GM06990 (cell line): Measurements from ENCODE around the gene CACNA2D3.

Experiments used
- DNase-seq: peaks from one replicate; pipeline ENCODE4 v3.0.0-alpha.2; 2011; ENCODE audit not compliant: insufficient read length; ENCODE audit errors: extremely low read depth
- H3K27me3 ChIP-seq: replicated peaks from 2 replicates; pipeline ENCODE4 v1.6.0; 2011; ENCODE audit warnings: low read length; ENCODE audit not compliant: control insufficient read depth, insufficient read depth
- H3K36me3 ChIP-seq: 2 replicates; pipeline ENCODE4 v1.5.1; 2011; ENCODE audit warnings: low read length; ENCODE audit not compliant: control insufficient read depth, insufficient read depth
- H3K4me3 ChIP-seq: replicated peaks from 2 replicates; pipeline ENCODE4 v1.5.1; 2011; ENCODE audit warnings: low read depth, mild to moderate bottlenecking, control low read depth, low read length
- CTCF ChIP-seq: IDR thresholded peaks from 2 replicates; pipeline ENCODE4 v1.5.1; 2011; ENCODE audit warnings: low read length, control low read depth, mild to moderate bottlenecking, inconsistent platforms; ENCODE audit not compliant: insufficient read depth, poor library complexity, severe bottlenecking

The CACNA2D3 gene

DNA sequence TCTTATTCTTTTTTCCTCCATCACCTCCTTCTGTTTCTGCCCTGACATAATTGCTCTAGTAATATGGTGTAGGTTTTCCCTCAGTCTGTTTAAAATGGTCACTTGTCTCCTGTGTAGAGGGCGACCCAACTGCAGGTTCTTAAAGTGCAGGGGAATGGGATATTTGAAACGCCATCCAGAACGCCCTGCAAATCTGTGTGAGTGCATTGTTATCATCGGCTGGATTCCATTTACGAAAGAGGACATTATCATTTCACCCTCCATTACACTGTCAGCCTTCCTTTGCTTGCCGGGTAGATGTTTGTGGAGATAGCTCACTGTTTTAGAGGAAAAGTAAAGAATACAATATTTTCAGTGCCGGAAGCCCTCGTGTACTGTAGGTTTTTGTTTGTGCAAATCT, 451.5 kb downstream of the CACNA2D3 start:
- no peak for DNase-seq

GRCh38 chr3:54574906-54575617, 452.7 kb downstream of the CACNA2D3 start:
- no peaks in the 10 kb centered on the region; the same call in 1 of the 2 replicates for H3K27me3 ChIP-seq
- DNase-seq, result no peak

More for the DNA sequence above, 451.5 kb downstream of the CACNA2D3 start:
- no peak overlapping the region for H3K4me3 ChIP-seq
- H3K36me3 ChIP-seq, result no peaks in the 10 kb centered on the region
- TF ChIP-seq CTCF, result no peak
- H3K27me3 ChIP-seq, result no peaks in the 10 kb centered on the region; the same call in 1 of the 2 replicates

GRCh38 chr3:54575618-54575960, 453.2 kb downstream of the CACNA2D3 start:
- Histone ChIP-seq H3K36me3 (no peaks in the 10 kb centered on the region), H3K27me3 (no peaks in the 10 kb centered on the region; the same call in 1 of the 2 replicates)
- DNase-seq, result no peak

More at GRCh38 chr3:54574906-54575617, 452.7 kb downstream of the CACNA2D3 start:
- Histone ChIP-seq H3K36me3 (no peaks in the 10 kb centered on the region), H3K4me3 (no peak overlapping the region)
- no peak for TF ChIP-seq CTCF

DNA sequence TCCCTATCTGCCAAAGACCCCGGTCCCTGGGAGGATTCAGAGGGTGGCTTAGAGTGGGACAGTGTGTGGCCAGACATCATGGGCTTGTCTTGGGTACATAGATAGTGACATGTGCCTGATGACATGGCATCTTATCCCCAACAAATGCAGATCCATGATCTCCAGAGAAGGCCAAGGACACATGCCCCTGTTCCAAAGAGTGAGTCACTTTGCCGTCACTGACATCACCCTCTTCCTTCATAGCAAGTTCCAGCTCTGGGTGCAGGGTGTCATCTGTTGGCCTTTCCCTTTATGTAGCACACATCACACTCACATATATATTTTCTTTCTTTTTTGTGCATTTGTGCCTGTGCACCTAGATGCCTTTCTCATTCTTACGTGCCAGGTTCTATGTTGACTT, 455.0 kb downstream of the CACNA2D3 start:
- DNase-seq, result no peak
- no peak overlapping the region for H3K4me3 ChIP-seq
- no peaks in the 10 kb centered on the region for H3K36me3 ChIP-seq
- TF ChIP-seq CTCF, result no peak
- H3K27me3 ChIP-seq, result no peaks in the 10 kb centered on the region; the same call in 1 of the 2 replicates

More at GRCh38 chr3:54575618-54575960, 453.2 kb downstream of the CACNA2D3 start:
- H3K4me3 ChIP-seq, result no peak overlapping the region
- TF ChIP-seq CTCF, result no peak

DNA sequence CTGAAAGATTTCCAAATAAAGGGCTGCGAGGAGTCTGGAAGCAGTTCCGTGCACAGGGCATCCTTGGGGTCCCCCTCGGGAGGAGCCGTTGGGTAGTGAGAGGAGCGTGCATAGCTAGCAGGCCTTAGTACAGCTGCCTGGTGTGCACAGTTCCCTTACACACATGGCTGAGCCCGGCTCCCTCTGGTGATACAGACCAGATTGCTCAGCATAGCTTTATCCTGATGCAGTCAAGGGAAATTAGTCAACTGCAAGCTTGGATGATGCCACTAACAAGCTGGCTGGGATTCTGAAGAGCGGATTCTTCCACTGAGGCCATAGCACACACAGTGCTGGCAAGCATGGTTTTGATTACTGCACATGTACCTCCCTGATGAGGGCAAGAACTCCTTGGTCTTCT, 456.1 kb downstream of the CACNA2D3 start:
- DNase-seq, result no peak
- H3K4me3 ChIP-seq, result no peak overlapping the region
- no peaks in the 10 kb centered on the region for H3K36me3 ChIP-seq
- no peaks in the 10 kb centered on the region; the same call in 1 of the 2 replicates for H3K27me3 ChIP-seq
- no peak for TF ChIP-seq CTCF
